Choroid plexus epithelial cell (primary cell): ENCODE measurements around the gene PHLDB1.
"Not testable (repeated sequence)": the region's sequence is repeated elsewhere in the genome, so short reads cannot be mapped to it uniquely, and the experiment has no call there.

ENCODE experiments used
- DNase-seq: peaks from one replicate; pipeline ENCODE4 v3.0.0-alpha.2; 2010; ENCODE audit warnings: low read depth
- H3K4me3 ChIP-seq: 2 replicates; pipeline ENCODE4 v1.5.1; 2011; ENCODE audit warnings: low read depth, mild to moderate bottlenecking, control low read depth, low read length, moderate library complexity
- CTCF ChIP-seq: conservative IDR thresholded peaks from 2 replicates; pipeline ENCODE4 v1.5.1; 2011; ENCODE audit warnings: low read depth, mild to moderate bottlenecking, control low read depth, inconsistent platforms, low read length, moderate library complexity

The PHLDB1 gene

GRCh38 chr11:118606844-118607228 is 579 bp upstream of the PHLDB1 start:
- H3K4me3 ChIP-seq = peak overlapping the region; percentile 87
- TF ChIP-seq CTCF = no peak
- DNase-seq = no peak

GRCh38 chr11:118608360-118609227 is 1.2 kb downstream of the PHLDB1 start:
- peak overlapping the region; percentile 87 for H3K4me3 ChIP-seq
- DNase-seq = peak; percentile 74
- no peak for TF ChIP-seq CTCF

- H3K4me3 ChIP-seq = peak overlapping the region; percentile 87
- no peak for TF ChIP-seq CTCF
- DNase-seq = no peak
Observed at GRCh38 chr11:118609380-118610224, 2.2 kb downstream of the PHLDB1 start.

- DNase-seq = no peak
- H3K4me3 ChIP-seq = peak overlapping the region; percentile 87
- no peak for TF ChIP-seq CTCF
Observed at GRCh38 chr11:118610225-118610772, 2.9 kb downstream of the PHLDB1 start.

GRCh38 chr11:118610773-118611432 is 3.5 kb downstream of the PHLDB1 start:
- peak; percentile 77 for DNase-seq
- peak; percentile 76 for TF ChIP-seq CTCF
- peak overlapping the region; percentile 87 for H3K4me3 ChIP-seq

- peak overlapping the region; percentile 87 for H3K4me3 ChIP-seq
- not testable (repeated sequence) for DNase-seq
Observed at GRCh38 chr11:118611433-118611795, 4.0 kb downstream of the PHLDB1 start.

GRCh38 chr11:118612378-118612777 is 5.0 kb downstream of the PHLDB1 start:
- no peak for TF ChIP-seq CTCF
- H3K4me3 ChIP-seq = no peak overlapping the region
- DNase-seq = no peak
